Liver (tissue), 9 donors: ENCODE data around the gene SLC25A15. TPM values are rescaled to one million over a fixed set of nuclear protein-coding genes. Genes with fewer than 3 reads are reported as not detected.

ENCODE experiments used
- DNase-seq: peaks from one replicate; pipeline ENCODE4 v3.0.0-alpha.2; 2017; ENCODE audit warnings: low spot score
- H3K27ac ChIP-seq, 2 donors: one replicate each; pipeline ENCODE4 v1.7.0; 2013; ENCODE audit warnings: inconsistent platforms in 2 of 2, low read length in 2 of 2, control low read depth in 1 of 2, low read depth in 1 of 2, mild to moderate bottlenecking in 1 of 2
- H3K27me3 ChIP-seq, 4 donors: one replicate each; pipeline versions ENCODE4 v1.6.1 to v1.7.0; 2013; ENCODE audit warnings: low read length in 3 of 4, inconsistent platforms in 1 of 4, mild to moderate bottlenecking in 1 of 4, moderate library complexity in 1 of 4; ENCODE audit not compliant: control insufficient read depth in 4 of 4, insufficient read depth in 4 of 4
- H3K36me3 ChIP-seq, 4 donors: one replicate each; pipeline versions ENCODE4 v1.6.1 to v1.7.0; 2013; ENCODE audit warnings: low read length in 3 of 4, mild to moderate bottlenecking in 3 of 4, low read depth in 1 of 4, moderate library complexity in 1 of 4; ENCODE audit not compliant: control insufficient read depth in 4 of 4, insufficient read depth in 3 of 4
- H3K4me1 ChIP-seq, 4 donors: one replicate each; pipeline versions ENCODE4 v1.6.1 to v1.7.0; 2013; ENCODE audit warnings: low read length in 3 of 4, mild to moderate bottlenecking in 3 of 4, moderate library complexity in 1 of 4; ENCODE audit not compliant: control insufficient read depth in 4 of 4, insufficient read depth in 4 of 4
- H3K4me3 ChIP-seq, 3 donors: one replicate each; pipeline versions ENCODE4 v1.6.1 to v1.7.0; 2013; ENCODE audit warnings: low read length in 3 of 3, control low read depth in 1 of 3, low read depth in 1 of 3, mild to moderate bottlenecking in 1 of 3
- H3K9ac ChIP-seq, 2 donors: one replicate each; pipeline ENCODE4 v1.7.0; 2013; ENCODE audit warnings: low read length in 2 of 2, mild to moderate bottlenecking in 2 of 2, moderate library complexity in 2 of 2, control low read depth in 1 of 2, low read depth in 1 of 2
- H3K9me3 ChIP-seq, 4 donors: one replicate each; pipeline versions ENCODE4 v1.6.1 to v1.7.0; 2013; ENCODE audit warnings: low read length in 3 of 4; ENCODE audit not compliant: control insufficient read depth in 4 of 4
- ATF3 ChIP-seq: IDR thresholded peaks from 2 replicates; pipeline ENCODE4 v1.6.1; 2016; ENCODE audit warnings: antibody characterized with exemption
- CTCF ChIP-seq: fragments of 150-350 bp; IDR thresholded peaks from 2 replicates; pipeline ENCODE4 v1.5.1; 2017; ENCODE audit warnings: improper control_type of control experiment, low read depth, low read length; ENCODE audit not compliant: missing input control
- HNF4A ChIP-seq, 2 donors: conservative IDR thresholded peaks; 2 replicates each; pipeline ENCODE4 v1.6.1; 2016; ENCODE audit warnings: antibody characterized with exemption in 2 of 2, mild to moderate bottlenecking in 2 of 2
- SP1 ChIP-seq: IDR thresholded peaks from 2 replicates; pipeline ENCODE4 v1.6.1; 2018; ENCODE audit warnings: antibody characterized with exemption, mild to moderate bottlenecking
- ZBTB33 ChIP-seq: IDR thresholded peaks from 2 replicates; pipeline ENCODE4 v1.6.1; 2016; ENCODE audit warnings: antibody characterized with exemption
- WGBS: extraction: QIAGEN DNeasy Blood & Tissue Kit; methylation state at CpG from one replicate; pipeline ENCODE4 v1.1.7; 2013; 5-methylcytosine and 5-hydroxymethylcytosine counted together
- polyA plus RNA-seq, 2 donors: library from polyadenylated mRNA; stranded (reverse) in 1 of 2; unstranded in 1 of 2; fragments of 200-250 nt in 1 of 2; fragments of >200 nt in 1 of 2; fragmentation: Nextera tagmentation in 1 of 2; extraction: Ambion mirVana in 1 of 2; gene quantifications; one replicate each; pipeline versions ENCODE4 v1.2.1 to v1.2.3, GENCODE V29; 2013 to 2015
- total RNA-seq, 2 donors: library from RNA; depleted of rRNA; stranded (reverse); fragments of >200 nt; gene quantifications; one replicate each; pipeline ENCODE4 v1.2.3, GENCODE V29; 2014
- donor health status: healthy.
- donor health status: healthy.
- donor health status: healthy.
- donor health status: healthy.
- donor health status: healthy.

The SLC25A15 gene
- total and polyA plus RNA-seq, 4 donors = 29.3 to 106 (median 66.9) TPM

- TF ChIP-seq ZBTB33 (peak; percentile 75), ATF3 (peak; percentile 62), SP1 (peak; percentile 86)
Measured at GRCh38 chr13:40801255-40802217, 12.1 kb downstream of the SLC25A15 start (continued).

GRCh38 chr13:40803316-40803715 is 13.9 kb downstream of the SLC25A15 start:
- peaks cover 11 to 60% (median 25%) of the 10 kb centered on the region in 4 donors for H3K4me1 ChIP-seq

More at GRCh38 chr13:40803316-40803715, 13.9 kb downstream of the SLC25A15 start:
- WGBS = 93% methylated on average over 5 of the region's 5 CpGs
- H3K9ac ChIP-seq = no peak overlapping the region
- no peak for DNase-seq
- no peaks in the 10 kb centered on the region for H3K9me3 ChIP-seq
- H3K4me3 ChIP-seq = no peak overlapping the region
- peaks cover 8 to 45% (median 31%) of the 10 kb centered on the region in 4 donors for H3K36me3 ChIP-seq
- H3K27me3 ChIP-seq = no peaks in the 10 kb centered on the region
- TF ChIP-seq CTCF = no peak
- TF ChIP-seq ZBTB33 = no peak
- no peak for TF ChIP-seq HNF4A (conservative IDR thresholded peaks at IDR 0.05)
- H3K27ac ChIP-seq = peak overlapping the region in 1 of 2 donors; percentile 98
